ENCODE measurements around the gene FCRL2. TPM values are rescaled to one million over a fixed set of nuclear protein-coding genes. Genes with fewer than 3 reads are reported as not detected.

The FCRL2 gene
- polyA plus RNA-seq, 3 donors: 0.65 TPM; not detected in 2

DNA sequence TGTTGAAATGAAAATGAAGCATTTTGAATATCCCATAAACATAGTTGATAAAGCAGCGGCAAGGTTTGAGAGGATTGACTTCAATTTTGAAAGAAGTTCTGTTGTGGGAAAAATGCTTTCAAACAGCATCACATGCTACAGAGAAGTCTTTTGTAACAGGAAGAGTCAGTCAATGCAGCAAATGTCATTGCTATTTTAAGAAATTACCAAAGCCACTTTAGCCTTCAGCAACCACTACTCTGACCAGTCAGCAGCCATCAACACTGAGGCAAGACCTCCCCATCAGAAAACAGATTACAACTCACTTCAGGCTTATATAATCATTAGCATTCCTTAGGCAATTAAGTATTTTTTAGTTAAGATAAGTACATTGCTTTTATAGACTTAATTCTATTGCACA lies 42.6 kb downstream of the FCRL2 start:
- Histone ChIP-seq H3K27me3 (ENCODE audit: control insufficient read depth in 2 of 2, insufficient read depth in 2 of 2, low read length in 2 of 2) (no peaks in the 10 kb centered on the region), H3K9ac (ENCODE audit: insufficient read depth, low read length, poor library complexity, severe bottlenecking) (no peak overlapping the region), H3K36me3 (replicated peaks in 1 of 2; ENCODE audit: control insufficient read depth in 1 of 2, insufficient read depth in 2 of 2, low read length in 2 of 2) (no peaks in the 10 kb centered on the region), H3K79me2 (ENCODE audit: insufficient read depth, low read length) (no peaks in the 10 kb centered on the region), H3K4me2 (replicated peaks; ENCODE audit: extremely low read depth, low read length, poor library complexity, severe bottlenecking) (peak overlapping the region; percentile 39), H3K27ac (ENCODE audit: low read depth in 1 of 2, low read length in 2 of 2) (peak overlapping the region in 1 of 2 donors; percentile 76), H4K20me1 (ENCODE audit: insufficient read depth, low read length) (no peaks in the 10 kb centered on the region), H3K4me3 (replicated peaks in 1 of 3; ENCODE audit: low read depth in 2 of 3, low read length in 3 of 3) (peak overlapping the region in 1 of 3 experiments; percentile 25), H3K4me1 (ENCODE audit: control insufficient read depth in 1 of 2, insufficient read depth in 2 of 2, low read length in 2 of 2) (peaks cover 14 to 18% of the 10 kb centered on the region in 2 donors), H2AFZ (ENCODE audit: insufficient read depth, low read depth, low read length, poor library complexity, severe bottlenecking) (peak overlapping the region; percentile 68), H3K9me3 (replicated peaks in 1 of 2; ENCODE audit: control insufficient read depth in 1 of 2, insufficient read depth in 1 of 2, low read length in 2 of 2) (no peaks in the 10 kb centered on the region)
- H3K4me3 Mint-ChIP-seq: peak overlapping the region in 1 of 2 donors; percentile 18
- H3K27ac Mint-ChIP-seq: peak overlapping the region in 6 of 7 donors; percentile 26 to 88 (median 80)
- WGBS (ENCODE audit: insufficient coverage): no CpG with 5 or more reads among the region's 1 CpG
- peaks cover 19% of the 10 kb centered on the region for H3K4me1 Mint-ChIP-seq
- intact Hi-C loops (cut with micrococcal nuclease): no loop called here
- TF ChIP-seq, protein P1, sequence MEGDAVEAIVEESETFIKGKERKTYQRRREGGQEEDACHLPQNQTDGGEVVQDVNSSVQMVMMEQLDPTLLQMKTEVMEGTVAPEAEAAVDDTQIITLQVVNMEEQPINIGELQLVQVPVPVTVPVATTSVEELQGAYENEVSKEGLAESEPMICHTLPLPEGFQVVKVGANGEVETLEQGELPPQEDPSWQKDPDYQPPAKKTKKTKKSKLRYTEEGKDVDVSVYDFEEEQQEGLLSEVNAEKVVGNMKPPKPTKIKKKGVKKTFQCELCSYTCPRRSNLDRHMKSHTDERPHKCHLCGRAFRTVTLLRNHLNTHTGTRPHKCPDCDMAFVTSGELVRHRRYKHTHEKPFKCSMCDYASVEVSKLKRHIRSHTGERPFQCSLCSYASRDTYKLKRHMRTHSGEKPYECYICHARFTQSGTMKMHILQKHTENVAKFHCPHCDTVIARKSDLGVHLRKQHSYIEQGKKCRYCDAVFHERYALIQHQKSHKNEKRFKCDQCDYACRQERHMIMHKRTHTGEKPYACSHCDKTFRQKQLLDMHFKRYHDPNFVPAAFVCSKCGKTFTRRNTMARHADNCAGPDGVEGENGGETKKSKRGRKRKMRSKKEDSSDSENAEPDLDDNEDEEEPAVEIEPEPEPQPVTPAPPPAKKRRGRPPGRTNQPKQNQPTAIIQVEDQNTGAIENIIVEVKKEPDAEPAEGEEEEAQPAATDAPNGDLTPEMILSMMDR (IDR thresholded peaks at IDR 0.05): no peak
- no peaks in the 10 kb centered on the region for H3K36me3 Mint-ChIP-seq
- peaks cover 0 to 3% (median 1%) of the 10 kb centered on the region in 7 donors for H3K9me3 Mint-ChIP-seq
- peaks cover 0 to 2% (median 2%) of the 10 kb centered on the region in 3 donors for H3K27me3 Mint-ChIP-seq (ENCODE audit: low read depth in 3 of 3)
- peak; percentile 43 to 60 (median 56) for DNase-seq

DNA sequence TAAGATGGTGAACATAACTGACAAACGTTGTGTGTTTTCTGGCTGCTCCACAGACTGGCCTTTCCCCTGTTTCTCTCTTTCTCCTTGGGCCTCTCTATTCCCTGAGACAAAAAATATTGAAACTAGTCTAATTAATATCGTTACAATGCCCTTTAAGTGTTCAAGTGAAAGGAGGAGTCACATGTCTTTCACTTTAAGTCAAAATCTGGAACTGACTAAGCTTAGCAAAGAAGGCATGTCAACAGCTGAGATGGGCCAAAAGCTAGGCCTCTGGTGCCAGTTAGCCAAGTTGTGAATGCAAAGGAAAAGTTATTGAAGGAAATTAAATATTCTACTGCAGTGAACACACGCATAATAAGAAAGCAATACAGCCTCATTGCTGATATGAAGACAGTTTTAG lies 44.2 kb downstream of the FCRL2 start:
- no peak overlapping the region for H3K27ac Mint-ChIP-seq
- H3K4me3 Mint-ChIP-seq: no peak overlapping the region

More for the DNA sequence above, 44.2 kb downstream of the FCRL2 start:
- Histone ChIP-seq H3K4me2 (replicated peaks; ENCODE audit: extremely low read depth, low read length, poor library complexity, severe bottlenecking) (no peak overlapping the region), H3K9me3 (replicated peaks in 1 of 2; ENCODE audit: control insufficient read depth in 1 of 2, insufficient read depth in 1 of 2, low read length in 2 of 2) (no peaks in the 10 kb centered on the region), H3K27me3 (ENCODE audit: control insufficient read depth in 2 of 2, insufficient read depth in 2 of 2, low read length in 2 of 2) (no peaks in the 10 kb centered on the region), H3K79me2 (ENCODE audit: insufficient read depth, low read length) (no peaks in the 10 kb centered on the region), H3K4me3 (replicated peaks in 1 of 3; ENCODE audit: low read depth in 2 of 3, low read length in 3 of 3) (no peak overlapping the region), H3K27ac (ENCODE audit: low read depth in 1 of 2, low read length in 2 of 2) (no peak overlapping the region), H2AFZ (ENCODE audit: insufficient read depth, low read depth, low read length, poor library complexity, severe bottlenecking) (no peak overlapping the region), H4K20me1 (ENCODE audit: insufficient read depth, low read length) (no peaks in the 10 kb centered on the region), H3K36me3 (replicated peaks in 1 of 2; ENCODE audit: control insufficient read depth in 1 of 2, insufficient read depth in 2 of 2, low read length in 2 of 2) (no peaks in the 10 kb centered on the region), H3K4me1 (ENCODE audit: control insufficient read depth in 1 of 2, insufficient read depth in 2 of 2, low read length in 2 of 2) (peaks cover 14 to 18% of the 10 kb centered on the region in 2 donors), H3K9ac (ENCODE audit: insufficient read depth, low read length, poor library complexity, severe bottlenecking) (no peak overlapping the region)
- TF ChIP-seq, protein P1 (IDR thresholded peaks at IDR 0.05): no peak
- Mint-ChIP-seq H3K27me3 (ENCODE audit: low read depth in 3 of 3) (peaks cover 0 to 4% (median 4%) of the 10 kb centered on the region in 3 donors), H3K36me3 (no peaks in the 10 kb centered on the region), H3K9me3 (peaks cover 0 to 2% (median 1%) of the 10 kb centered on the region in 7 donors), H3K4me1 (peaks cover 19% of the 10 kb centered on the region)
- no peak for DNase-seq
- intact Hi-C loops (cut with micrococcal nuclease): no loop called here
- WGBS (ENCODE audit: insufficient coverage): no CpG with 5 or more reads among the region's 3 CpGs
